Retinal pigment epithelial cell (primary cell): Measurements from ENCODE around the gene TMA16.

Source experiments
- DNase-seq: peaks from one replicate; pipeline ENCODE4 v3.0.0-alpha.2; 2010; ENCODE audit warnings: low read depth
- H3K4me3 ChIP-seq: 2 replicates; pipeline ENCODE4 v1.5.1; 2011; ENCODE audit warnings: mild to moderate bottlenecking, low read length, control low read depth, moderate library complexity
- TF ChIP-seq, protein P1 (sequence below): conservative IDR thresholded peaks from 2 replicates; pipeline ENCODE4 v1.5.1; 2011; ENCODE audit warnings: low read depth, low read length, control low read depth, inconsistent platforms

Gene TMA16

DNA sequence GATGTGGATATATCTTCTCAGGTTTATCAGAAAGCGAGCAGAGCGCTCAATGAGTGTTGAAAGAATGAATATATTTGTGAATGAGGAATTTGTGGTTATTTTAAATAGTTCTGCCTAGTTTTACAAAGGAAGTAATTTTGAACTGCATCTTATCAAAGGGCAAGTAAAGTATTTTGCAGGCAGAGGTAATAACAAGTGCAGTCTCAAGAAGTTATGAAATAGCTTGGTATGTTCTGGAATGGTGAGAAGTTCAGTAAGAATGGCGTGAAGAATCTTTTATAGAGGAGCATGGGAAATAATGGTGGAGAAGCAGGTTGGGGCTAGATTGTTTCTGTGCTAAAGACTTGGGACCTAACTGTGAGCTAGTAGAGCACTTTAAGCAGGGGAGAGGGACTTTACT is 10.9 kb downstream of the TMA16 start:
- TF ChIP-seq, protein P1, sequence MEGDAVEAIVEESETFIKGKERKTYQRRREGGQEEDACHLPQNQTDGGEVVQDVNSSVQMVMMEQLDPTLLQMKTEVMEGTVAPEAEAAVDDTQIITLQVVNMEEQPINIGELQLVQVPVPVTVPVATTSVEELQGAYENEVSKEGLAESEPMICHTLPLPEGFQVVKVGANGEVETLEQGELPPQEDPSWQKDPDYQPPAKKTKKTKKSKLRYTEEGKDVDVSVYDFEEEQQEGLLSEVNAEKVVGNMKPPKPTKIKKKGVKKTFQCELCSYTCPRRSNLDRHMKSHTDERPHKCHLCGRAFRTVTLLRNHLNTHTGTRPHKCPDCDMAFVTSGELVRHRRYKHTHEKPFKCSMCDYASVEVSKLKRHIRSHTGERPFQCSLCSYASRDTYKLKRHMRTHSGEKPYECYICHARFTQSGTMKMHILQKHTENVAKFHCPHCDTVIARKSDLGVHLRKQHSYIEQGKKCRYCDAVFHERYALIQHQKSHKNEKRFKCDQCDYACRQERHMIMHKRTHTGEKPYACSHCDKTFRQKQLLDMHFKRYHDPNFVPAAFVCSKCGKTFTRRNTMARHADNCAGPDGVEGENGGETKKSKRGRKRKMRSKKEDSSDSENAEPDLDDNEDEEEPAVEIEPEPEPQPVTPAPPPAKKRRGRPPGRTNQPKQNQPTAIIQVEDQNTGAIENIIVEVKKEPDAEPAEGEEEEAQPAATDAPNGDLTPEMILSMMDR, result no peak

DNA sequence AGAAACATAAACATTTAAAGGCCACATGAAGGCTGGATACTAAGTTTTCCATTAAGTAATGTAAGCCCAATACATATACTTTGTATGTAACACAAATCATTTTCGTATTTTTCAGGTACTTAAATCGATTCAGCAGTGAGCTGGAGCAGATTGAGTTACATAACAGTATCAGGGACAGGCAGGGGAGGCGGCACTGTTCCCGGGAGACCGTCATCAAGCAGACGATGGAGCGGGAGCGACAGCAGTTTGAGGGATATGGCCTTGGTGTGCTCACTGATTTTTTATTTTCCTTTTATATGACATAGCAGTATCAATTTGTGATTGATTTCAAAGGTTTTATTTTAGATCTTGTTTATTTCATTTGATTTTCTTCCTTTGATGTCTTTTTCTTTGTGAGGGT is 20.7 kb downstream of the TMA16 start:
- H3K4me3 ChIP-seq, result no peak overlapping the region
- DNase-seq, result no peak
- TF ChIP-seq, protein P1, result no peak

More for the DNA sequence above, 10.9 kb downstream of the TMA16 start:
- no peak overlapping the region for H3K4me3 ChIP-seq
- DNase-seq, result no peak

DNA sequence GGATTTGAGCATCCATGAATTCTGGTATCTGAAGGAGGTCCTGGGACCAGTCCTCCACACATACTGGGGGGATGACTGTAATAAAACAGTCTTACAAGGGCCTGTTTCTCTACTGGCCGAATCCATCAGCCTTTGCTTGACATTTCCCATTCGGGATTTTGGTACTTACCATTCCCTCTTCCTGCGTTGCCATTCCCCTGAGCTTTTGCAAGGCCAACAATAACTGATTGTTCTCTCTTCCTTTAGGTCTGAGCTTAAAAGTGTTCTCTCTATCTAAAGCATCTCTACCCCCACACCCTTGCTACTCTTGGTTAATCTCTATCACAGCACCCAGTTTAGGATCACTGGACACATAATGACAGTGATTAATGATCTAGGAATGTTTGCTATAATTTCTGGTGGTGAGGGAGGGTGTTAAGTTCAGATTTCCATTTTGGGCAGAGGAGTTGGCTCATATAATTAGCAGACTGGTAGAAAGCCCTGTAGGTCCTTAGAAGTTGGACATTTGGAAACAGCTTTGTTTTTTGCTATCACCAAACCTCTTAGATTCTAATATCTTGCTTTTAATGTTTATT is 29.4 kb downstream of the TMA16 start:
- no peak for DNase-seq
- TF ChIP-seq, protein P1, result no peak
- H3K4me3 ChIP-seq, result no peak overlapping the region

DNA sequence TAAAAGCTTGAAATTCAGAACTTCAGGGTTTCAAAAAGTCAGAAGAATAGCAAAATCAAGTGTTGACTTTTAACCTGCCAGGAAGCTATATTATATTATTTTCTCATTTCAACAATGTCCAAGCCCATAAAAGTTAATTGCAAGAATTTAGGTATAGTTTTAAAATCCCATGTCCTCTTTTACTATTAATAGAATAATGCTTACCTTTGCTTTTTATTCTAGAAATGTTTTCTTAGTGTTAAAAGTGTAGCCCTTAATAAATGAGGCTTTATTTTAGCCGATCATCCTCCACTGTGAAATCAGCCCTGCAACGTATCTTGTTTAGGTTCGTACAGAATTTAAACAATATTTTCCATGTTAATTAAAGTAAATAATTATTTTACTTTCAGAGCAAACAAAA is 31.5 kb downstream of the TMA16 start:
- TF ChIP-seq, protein P1, result no peak
- H3K4me3 ChIP-seq, result no peak overlapping the region
- no peak for DNase-seq

DNA sequence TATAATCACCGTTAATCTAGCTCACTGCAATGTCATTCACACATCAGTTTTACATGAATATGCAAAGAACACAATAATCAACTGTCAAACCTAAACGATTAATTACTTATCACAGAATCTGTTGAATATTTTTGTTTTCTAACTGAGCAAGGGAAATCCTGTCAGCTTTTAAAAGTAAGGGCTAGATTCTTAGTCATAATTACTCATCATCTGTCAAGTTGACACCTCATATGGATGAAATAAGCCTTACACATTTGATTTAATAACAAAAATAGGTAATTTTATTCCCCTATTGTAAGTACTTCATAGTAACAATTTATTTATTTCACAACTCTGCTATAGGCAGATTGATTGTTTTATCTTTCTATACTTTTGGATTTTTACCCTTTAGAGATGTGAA is 32.7 kb downstream of the TMA16 start:
- H3K4me3 ChIP-seq, result no peak overlapping the region
- TF ChIP-seq, protein P1, result no peak
- DNase-seq, result no peak

DNA sequence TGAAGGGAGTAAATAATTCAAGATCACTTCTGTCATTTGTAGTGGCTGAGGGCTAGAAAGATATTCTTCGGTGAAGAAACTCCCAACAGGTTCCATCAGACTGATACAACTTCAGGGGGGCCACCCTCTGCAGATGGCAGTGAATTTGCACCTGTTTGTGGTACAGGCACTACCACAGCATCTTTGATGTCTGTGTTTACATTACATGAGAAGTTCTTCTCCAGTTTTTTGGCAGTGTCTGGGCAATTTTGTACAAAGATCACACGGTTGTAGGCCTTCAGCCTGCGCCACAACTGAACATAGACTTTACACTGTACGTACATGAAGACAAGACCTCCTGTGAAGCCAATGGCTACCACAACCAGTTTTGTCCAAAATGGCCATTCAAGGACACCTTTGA is 34.2 kb downstream of the TMA16 start:
- TF ChIP-seq, protein P1, result no peak
- no peak overlapping the region for H3K4me3 ChIP-seq
- no peak for DNase-seq

DNA sequence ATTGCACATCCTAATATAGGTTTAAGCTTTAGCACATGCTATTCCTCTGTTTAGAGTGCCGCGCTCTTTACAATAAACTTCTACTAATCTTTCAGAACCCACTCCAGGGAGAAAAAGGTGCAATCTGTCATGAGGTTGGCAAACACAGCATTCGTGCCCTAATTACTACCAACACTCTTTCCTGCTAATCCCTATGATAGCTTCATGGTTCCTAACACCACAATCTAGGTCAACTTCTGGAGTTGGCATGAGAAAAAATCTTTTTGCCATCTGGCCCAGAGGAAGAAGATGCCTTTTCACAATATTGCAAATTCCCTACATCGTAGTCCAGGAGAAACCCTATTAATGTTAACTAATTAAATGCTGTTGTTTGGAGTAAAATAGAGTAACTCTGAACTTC is 39.6 kb downstream of the TMA16 start:
- H3K4me3 ChIP-seq, result no peak overlapping the region
- TF ChIP-seq, protein P1, result no peak
- DNase-seq, result no peak
